RWPE2 (cell line): ENCODE data around the gene PPARA.

Experiments used
- ATAC-seq: fragments of 200-7000 bp; cut with Tn5 transposase; 3 replicates; pipeline ENCODE4 v1.9.1; 2021; ENCODE audit warnings: low read depth
- DNase-seq: peaks from one replicate; pipeline ENCODE4 v3.0.0-alpha.2; 2020; ENCODE audit warnings: low spot score
- H3K27ac ChIP-seq: fragments of 450-650 bp; 2 replicates; pipeline ENCODE4 v1.5.1; 2017; ENCODE audit warnings: mild to moderate bottlenecking; ENCODE audit not compliant: poor library complexity, severe bottlenecking
- H3K27me3 ChIP-seq: fragments of 250-450 bp; sonication (Bioruptor Pico); 2 replicates; pipeline ENCODE4 v1.5.1; 2021; ENCODE audit warnings: mild to moderate bottlenecking, moderate library complexity; ENCODE audit not compliant: insufficient read depth, poor library complexity, severe bottlenecking
- H3K36me3 ChIP-seq: fragments of 250-450 bp; sonication (Bioruptor Pico); 2 replicates; pipeline ENCODE4 v1.5.1; 2020; ENCODE audit warnings: low read depth, mild to moderate bottlenecking, moderate library complexity
- H3K4me1 ChIP-seq: fragments of 250-450 bp; sonication (Bioruptor Pico); 2 replicates; pipeline ENCODE4 v1.5.1; 2021; ENCODE audit warnings: mild to moderate bottlenecking, moderate library complexity; ENCODE audit not compliant: insufficient read depth, poor library complexity, severe bottlenecking
- H3K4me3 ChIP-seq: fragments of 250-450 bp; sonication (Bioruptor Pico); 2 replicates; pipeline ENCODE4 v1.5.1; 2021; ENCODE audit warnings: mild to moderate bottlenecking, moderate library complexity; ENCODE audit not compliant: severe bottlenecking
- H3K9me3 ChIP-seq: fragments of 250-450 bp; sonication (Bioruptor Pico); 2 replicates; pipeline ENCODE4 v1.5.1; 2021; ENCODE audit warnings: mild to moderate bottlenecking, moderate library complexity; ENCODE audit not compliant: severe bottlenecking
- CTCF ChIP-seq: fragments of 450-650 bp; IDR thresholded peaks from one replicate; pipeline ENCODE4 v1.5.1; 2017; ENCODE audit warnings: mild to moderate bottlenecking, moderate library complexity; ENCODE audit not compliant: poor library complexity, severe bottlenecking

The PPARA gene

GRCh38 chr22:46113910-46114517, 36.3 kb upstream of the PPARA start:
- Histone ChIP-seq H3K27me3 (no peaks in the 10 kb centered on the region), H3K4me1 (no peaks in the 10 kb centered on the region), H3K36me3 (peaks cover 43% of the 10 kb centered on the region), H3K4me3 (no peak overlapping the region), H3K9me3 (no peaks in the 10 kb centered on the region), H3K27ac (peak overlapping the region; percentile 58)
- ATAC-seq (peak; percentile 2; the same call in 2 of the 3 replicates), DNase-seq (no peak)
- TF ChIP-seq CTCF: no peak

- H3K4me3 ChIP-seq: no peak overlapping the region
- peak overlapping the region; percentile 58 for H3K27ac ChIP-seq
- no peaks in the 10 kb centered on the region for H3K9me3 ChIP-seq
- H3K36me3 ChIP-seq: peaks cover 36% of the 10 kb centered on the region
- H3K27me3 ChIP-seq: no peaks in the 10 kb centered on the region
- DNase-seq (no peak), ATAC-seq (peak; percentile 7)
- TF ChIP-seq CTCF: peak; percentile 26
- H3K4me1 ChIP-seq: no peaks in the 10 kb centered on the region
Measured at GRCh38 chr22:46114518-46115387, 35.6 kb upstream of the PPARA start.

GRCh38 chr22:46115388-46115678, 35.0 kb upstream of the PPARA start:
- ATAC-seq: peak; percentile 2
- Histone ChIP-seq H3K4me3 (no peak overlapping the region), H3K27me3 (no peaks in the 10 kb centered on the region), H3K27ac (peak overlapping the region; percentile 58), H3K4me1 (no peaks in the 10 kb centered on the region), H3K36me3 (peaks cover 30% of the 10 kb centered on the region), H3K9me3 (no peaks in the 10 kb centered on the region)
- TF ChIP-seq CTCF: no peak
- DNase-seq: no peak

- Histone ChIP-seq H3K9me3 (no peaks in the 10 kb centered on the region), H3K4me3 (no peak overlapping the region), H3K36me3 (peaks cover 24% of the 10 kb centered on the region), H3K27ac (peak overlapping the region; percentile 58), H3K27me3 (no peaks in the 10 kb centered on the region), H3K4me1 (no peaks in the 10 kb centered on the region)
- ATAC-seq (peak; percentile 0; the same call in 2 of the 3 replicates), DNase-seq (no peak)
- no peak for TF ChIP-seq CTCF
Measured at GRCh38 chr22:46115755-46116490, 34.4 kb upstream of the PPARA start.
